Measurements from ENCODE around the gene CLEC20A. TPM values are rescaled to one million over a fixed set of nuclear protein-coding genes. Genes with fewer than 3 reads are reported as not detected.

Gene CLEC20A
- total and polyA plus RNA-seq, 2 donors from 2014 or later, result 0.47 TPM; not detected in 1

- H3K4me1 ChIP-seq (ENCODE audit: control insufficient read depth in 2 of 3, insufficient read depth in 2 of 3, low read depth in 1 of 3, low read length in 3 of 3), result no peaks in the 10 kb centered on the region
- no peak overlapping the region for H3K9ac ChIP-seq (ENCODE audit: low read length in 3 of 3)
- intact Hi-C loops (cut with DNase I), result loop anchor here (10.0 kb wide), 1 partner anchor 198 kb away; no protein-coding TSS in a partner anchor
- H3K4me3 ChIP-seq (ENCODE audit: low read length in 3 of 3), result no peak overlapping the region
- no peaks in the 10 kb centered on the region for H3K9me3 ChIP-seq (ENCODE audit: control insufficient read depth in 2 of 3, insufficient read depth in 1 of 3, low read length in 3 of 3)
- DNase-seq (no peak), FAIRE-seq (no peak)
- H3K27me3 ChIP-seq (ENCODE audit: control insufficient read depth, insufficient read depth, low read length), result no peaks in the 10 kb centered on the region
- no peak overlapping the region for H3K27ac ChIP-seq (ENCODE audit: low read depth in 2 of 2, low read length in 2 of 2)
- TF ChIP-seq, protein P1, sequence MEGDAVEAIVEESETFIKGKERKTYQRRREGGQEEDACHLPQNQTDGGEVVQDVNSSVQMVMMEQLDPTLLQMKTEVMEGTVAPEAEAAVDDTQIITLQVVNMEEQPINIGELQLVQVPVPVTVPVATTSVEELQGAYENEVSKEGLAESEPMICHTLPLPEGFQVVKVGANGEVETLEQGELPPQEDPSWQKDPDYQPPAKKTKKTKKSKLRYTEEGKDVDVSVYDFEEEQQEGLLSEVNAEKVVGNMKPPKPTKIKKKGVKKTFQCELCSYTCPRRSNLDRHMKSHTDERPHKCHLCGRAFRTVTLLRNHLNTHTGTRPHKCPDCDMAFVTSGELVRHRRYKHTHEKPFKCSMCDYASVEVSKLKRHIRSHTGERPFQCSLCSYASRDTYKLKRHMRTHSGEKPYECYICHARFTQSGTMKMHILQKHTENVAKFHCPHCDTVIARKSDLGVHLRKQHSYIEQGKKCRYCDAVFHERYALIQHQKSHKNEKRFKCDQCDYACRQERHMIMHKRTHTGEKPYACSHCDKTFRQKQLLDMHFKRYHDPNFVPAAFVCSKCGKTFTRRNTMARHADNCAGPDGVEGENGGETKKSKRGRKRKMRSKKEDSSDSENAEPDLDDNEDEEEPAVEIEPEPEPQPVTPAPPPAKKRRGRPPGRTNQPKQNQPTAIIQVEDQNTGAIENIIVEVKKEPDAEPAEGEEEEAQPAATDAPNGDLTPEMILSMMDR (IDR thresholded peaks at IDR 0.05; ENCODE audit: borderline replicate concordance, extremely low read depth, insufficient read depth), result no peak
- no peaks in the 10 kb centered on the region for H3K36me3 ChIP-seq (ENCODE audit: control insufficient read depth in 2 of 3, insufficient read depth in 3 of 3, low read length in 3 of 3)
These were observed 6.1 kb upstream of the CLEC20A start for GRCh38 chr1:178502856-178503255.

DNA sequence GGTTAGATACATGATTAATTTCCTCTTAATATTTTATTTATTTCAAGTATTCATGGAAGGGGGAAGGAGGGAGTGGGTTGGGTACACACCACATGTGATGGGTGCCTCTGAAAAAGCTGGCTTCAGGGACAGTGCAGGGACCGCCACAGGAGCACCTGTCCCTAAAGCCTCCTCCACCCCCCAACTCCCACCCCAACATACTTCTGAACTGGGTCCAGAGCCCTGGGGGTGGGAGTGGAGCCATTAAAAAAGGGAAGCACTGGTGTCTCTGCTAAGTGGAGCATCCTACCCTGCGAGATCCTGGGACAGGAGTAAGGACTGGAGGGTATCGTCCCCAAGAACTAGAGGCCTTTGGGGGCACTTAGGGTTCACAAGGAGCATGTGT lies 5.6 kb upstream of the CLEC20A start:
- no peak overlapping the region for H3K27ac ChIP-seq (ENCODE audit: low read depth in 2 of 2, low read length in 2 of 2)
- TF ChIP-seq, protein P1 (IDR thresholded peaks at IDR 0.05; ENCODE audit: borderline replicate concordance, extremely low read depth, insufficient read depth), result no peak
- no peak overlapping the region for H3K9ac ChIP-seq (ENCODE audit: low read length in 3 of 3)
- H3K4me3 ChIP-seq (ENCODE audit: low read length in 3 of 3), result no peak overlapping the region
- FAIRE-seq (no peak), DNase-seq (no peak)
- no peaks in the 10 kb centered on the region for H3K27me3 ChIP-seq (ENCODE audit: control insufficient read depth, insufficient read depth, low read length)
- intact Hi-C loops (cut with DNase I), result loop anchor here (10.0 kb wide), 1 partner anchor 198 kb away; no protein-coding TSS in a partner anchor
- H3K9me3 ChIP-seq (ENCODE audit: control insufficient read depth in 2 of 3, insufficient read depth in 1 of 3, low read length in 3 of 3), result no peaks in the 10 kb centered on the region
- H3K4me1 ChIP-seq (ENCODE audit: control insufficient read depth in 2 of 3, insufficient read depth in 2 of 3, low read depth in 1 of 3, low read length in 3 of 3), result no peaks in the 10 kb centered on the region
- H3K36me3 ChIP-seq (ENCODE audit: control insufficient read depth in 2 of 3, insufficient read depth in 3 of 3, low read length in 3 of 3), result no peaks in the 10 kb centered on the region

GRCh38 chr1:178501705-178502329 lies 5.1 kb upstream of the CLEC20A start:
- Histone ChIP-seq H3K9ac (ENCODE audit: low read length in 3 of 3) (no peak overlapping the region), H3K4me3 (ENCODE audit: low read length in 3 of 3) (no peak overlapping the region), H3K4me1 (ENCODE audit: control insufficient read depth in 2 of 3, insufficient read depth in 2 of 3, low read depth in 1 of 3, low read length in 3 of 3) (no peaks in the 10 kb centered on the region), H3K27ac (ENCODE audit: low read depth in 2 of 2, low read length in 2 of 2) (no peak overlapping the region), H3K36me3 (ENCODE audit: control insufficient read depth in 2 of 3, insufficient read depth in 3 of 3, low read length in 3 of 3) (no peaks in the 10 kb centered on the region), H3K9me3 (ENCODE audit: control insufficient read depth in 2 of 3, insufficient read depth in 1 of 3, low read length in 3 of 3) (no peaks in the 10 kb centered on the region), H3K27me3 (ENCODE audit: control insufficient read depth, insufficient read depth, low read length) (no peaks in the 10 kb centered on the region)
- TF ChIP-seq, protein P1 (IDR thresholded peaks at IDR 0.05; ENCODE audit: borderline replicate concordance, extremely low read depth, insufficient read depth), result peak; percentile 75
- FAIRE-seq (no peak), DNase-seq (peak; percentile 77 to 88 (median 83))
- intact Hi-C loops (cut with DNase I), result loop anchor here (10.0 kb wide), 1 partner anchor 197 kb away; no protein-coding TSS in a partner anchor

All from kidney (tissue), 14 donors.